ENCODE measurements around the gene UBIAD1. TPM values are rescaled to one million over a fixed set of nuclear protein-coding genes. Genes with fewer than 3 reads are reported as not detected.

The UBIAD1 gene
- total RNA-seq, 1 donor from 2014 or later = 7.6 TPM

DNA sequence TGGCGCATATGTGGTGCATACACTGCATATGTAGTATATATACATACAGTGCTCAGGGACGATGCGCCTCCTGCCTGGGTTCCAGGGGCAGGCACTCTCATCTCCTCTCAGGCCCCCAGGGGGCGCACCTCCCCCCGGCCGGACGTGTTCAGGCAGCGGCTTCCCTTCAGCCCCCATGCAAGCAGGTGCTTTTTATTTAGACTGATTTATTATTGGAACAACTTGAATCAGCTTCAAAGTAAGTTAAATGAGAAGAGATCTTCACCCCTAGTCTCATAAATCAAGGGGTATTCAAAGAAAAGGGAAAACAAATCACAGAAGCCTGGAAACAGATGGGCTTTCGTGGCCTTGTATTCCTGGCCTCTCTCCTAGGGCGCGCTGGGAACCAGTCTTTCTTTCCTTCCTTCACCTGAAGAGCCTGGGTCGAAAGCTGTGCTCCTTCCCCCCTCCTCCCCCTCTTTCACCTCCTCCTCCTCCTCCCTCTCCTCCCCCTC is 64.6 kb downstream of the UBIAD1 start:
- DNase-seq (ENCODE audit: low spot score) (no peak), ATAC-seq (peak; percentile 53)

Other genes starting within 250 kb of the UBIAD1 start
- 206 TPM for gene MASP2, start 226.0 kb upstream of the UBIAD1 start, total RNA-seq
- 28.5 TPM for gene SRM, start 213.2 kb upstream of the UBIAD1 start, total RNA-seq
- 17.2 TPM for gene EXOSC10, start 173.3 kb upstream of the UBIAD1 start, total RNA-seq
- not detected for gene ANGPTL7, start 83.8 kb upstream of the UBIAD1 start, total RNA-seq
- gene MTOR, start 10.6 kb upstream of the UBIAD1 start, total RNA-seq = 33.2 TPM
- not detected for gene DISP3, start 206.0 kb downstream of the UBIAD1 start, total RNA-seq

Measured in left lobe of liver (tissue), 2 donors.